ENCODE measurements around the gene HSP90AA1. TPM values are rescaled to one million over a fixed set of nuclear protein-coding genes. Genes with fewer than 3 reads are reported as not detected.
A peak's percentile ranks its signal among the peaks of the same experiment; 100 is the strongest.
"Not testable (repeated sequence)": the region's sequence is repeated elsewhere in the genome, so short reads cannot be mapped to it uniquely, and the experiment has no call there.

HSP90AA1 gene
- polyA plus RNA-seq, 10 donors = 271 to 406 (median 340) TPM

GRCh38 chr14:102095871-102096568 is 9.2 kb upstream of the HSP90AA1 start:
- no peak for DNase-seq

GRCh38 chr14:102095231-102095870 is 8.5 kb upstream of the HSP90AA1 start:
- no peak for DNase-seq

- DNase-seq = no peak
Measured at GRCh38 chr14:102094101-102094500, 7.3 kb upstream of the HSP90AA1 start.

- no peak for DNase-seq
Measured at GRCh38 chr14:102092806-102093205, 6.0 kb upstream of the HSP90AA1 start.

- DNase-seq = no peak
Measured at GRCh38 chr14:102090713-102091112, 3.9 kb upstream of the HSP90AA1 start.

GRCh38 chr14:102089621-102090343 is 2.9 kb upstream of the HSP90AA1 start:
- DNase-seq = no peak

- peak in 2 of 3 donors; percentile 56 to 85 for DNase-seq
Measured at GRCh38 chr14:102088012-102088792, 1.4 kb upstream of the HSP90AA1 start.

GRCh38 chr14:102087762-102088011 is 843 bp upstream of the HSP90AA1 start:
- DNase-seq = no peak

GRCh38 chr14:102086709-102086971 is 204 bp downstream of the HSP90AA1 start:
- no peak for DNase-seq

GRCh38 chr14:102085948-102086708 is 716 bp downstream of the HSP90AA1 start:
- DNase-seq = peak; percentile 47 to 82 (median 63)

- no peak for DNase-seq
Measured at GRCh38 chr14:102085488-102085887, 1.4 kb downstream of the HSP90AA1 start.

GRCh38 chr14:102084931-102085330 is 1.9 kb downstream of the HSP90AA1 start:
- DNase-seq = no peak

- DNase-seq = not testable (repeated sequence)
Measured at GRCh38 chr14:102084522-102084921, 2.3 kb downstream of the HSP90AA1 start.

- no peak for DNase-seq
Measured at GRCh38 chr14:102081231-102082080, 5.4 kb downstream of the HSP90AA1 start.

- DNase-seq = no peak
Measured at GRCh38 chr14:102080183-102081080, 6.4 kb downstream of the HSP90AA1 start.

- no peak for DNase-seq
Measured at GRCh38 chr14:102079700-102079979, 7.2 kb downstream of the HSP90AA1 start.

GRCh38 chr14:102078831-102079699 is 7.8 kb downstream of the HSP90AA1 start:
- no peak for DNase-seq

GRCh38 chr14:102078361-102078791 is 8.5 kb downstream of the HSP90AA1 start:
- DNase-seq = not testable (repeated sequence)

GRCh38 chr14:102077382-102077709 is 9.5 kb downstream of the HSP90AA1 start:
- no peak for DNase-seq

Measured in muscle of back (tissue), 11 donors.